Stimulated activated naive CD8-positive, alpha-beta T cell treated with anti-CD3 and anti-CD28 coated beads, Interleukin-15, amount 100 ng/mL, for 72 hours (primary cell): ENCODE results near the gene UPB1.
"Not testable (repeated sequence)": the region's sequence is repeated elsewhere in the genome, so short reads cannot be mapped to it uniquely, and the experiment has no call there.

Source experiments
- ATAC-seq: fragments of 150-1000 bp; cut with Tn5 transposase; 2 replicates; pipeline ENCODE4 v1.10.0; 2021; ENCODE audit warnings: mild to moderate bottlenecking, moderate library complexity
- DNase-seq, 2 donors: peaks; one replicate each; pipeline ENCODE4 v3.0.0; 2021 to 2022
- H3K27ac Mint-ChIP-seq, 2 donors: one replicate each; pipeline ENCODE4 v1.8.0; 2022; ENCODE audit warnings: mild to moderate bottlenecking in 2 of 2, mixed read lengths in 2 of 2, moderate library complexity in 2 of 2
- H3K27me3 Mint-ChIP-seq: one replicate; pipeline ENCODE4 v1.8.0; 2022; ENCODE audit warnings: mixed read lengths
- H3K4me1 Mint-ChIP-seq: one replicate; pipeline ENCODE4 v1.8.0; 2022; ENCODE audit warnings: mild to moderate bottlenecking, mixed read lengths
- H3K4me3 Mint-ChIP-seq, 2 donors: one replicate each; pipeline ENCODE4 v1.8.0; 2022; ENCODE audit warnings: mild to moderate bottlenecking in 2 of 2, mixed read lengths in 2 of 2, moderate library complexity in 1 of 2
- H3K9me3 Mint-ChIP-seq, 2 donors: one replicate each; pipeline ENCODE4 v1.8.0; 2022; ENCODE audit warnings: mixed read lengths in 2 of 2

UPB1 gene

GRCh38 chr22:24466716-24467328 lies 28.3 kb upstream of the UPB1 start:
- Mint-ChIP-seq H3K4me1 (peaks cover 23% of the 10 kb centered on the region), H3K4me3 (no peak overlapping the region), H3K27me3 (no peaks in the 10 kb centered on the region), H3K9me3 (no peaks in the 10 kb centered on the region), H3K27ac (no peak overlapping the region)
- DNase-seq (no peak), ATAC-seq (no peak)

GRCh38 chr22:24467340-24467739 lies 27.8 kb upstream of the UPB1 start:
- Mint-ChIP-seq H3K9me3 (no peaks in the 10 kb centered on the region), H3K27ac (no peak overlapping the region), H3K27me3 (no peaks in the 10 kb centered on the region), H3K4me3 (no peak overlapping the region), H3K4me1 (peaks cover 23% of the 10 kb centered on the region)
- DNase-seq (no peak), ATAC-seq (no peak)

- no peak overlapping the region for H3K4me3 Mint-ChIP-seq
- no peak for DNase-seq
- peak overlapping the region in 1 of 2 donors; percentile 60 for H3K27ac Mint-ChIP-seq
- peaks cover 9% of the 10 kb centered on the region for H3K4me1 Mint-ChIP-seq
- H3K9me3 Mint-ChIP-seq = no peaks in the 10 kb centered on the region
- ATAC-seq = no peak
- H3K27me3 Mint-ChIP-seq = no peaks in the 10 kb centered on the region
Observed at GRCh38 chr22:24471570-24471969, 23.6 kb upstream of the UPB1 start.

- Mint-ChIP-seq H3K27ac (no peak overlapping the region), H3K27me3 (no peaks in the 10 kb centered on the region), H3K4me1 (no peaks in the 10 kb centered on the region), H3K9me3 (no peaks in the 10 kb centered on the region), H3K4me3 (no peak overlapping the region)
- DNase-seq (no peak), ATAC-seq (no peak)
Observed at GRCh38 chr22:24473284-24473683, 21.8 kb upstream of the UPB1 start.

- Mint-ChIP-seq H3K4me1 (no peaks in the 10 kb centered on the region), H3K9me3 (no peaks in the 10 kb centered on the region), H3K27ac (no peak overlapping the region), H3K27me3 (no peaks in the 10 kb centered on the region), H3K4me3 (no peak overlapping the region)
- DNase-seq = no peak
- ATAC-seq = no peak
Observed at GRCh38 chr22:24474221-24474620, 20.9 kb upstream of the UPB1 start.

- Mint-ChIP-seq H3K27ac (no peak overlapping the region), H3K4me3 (no peak overlapping the region), H3K4me1 (no peaks in the 10 kb centered on the region), H3K27me3 (no peaks in the 10 kb centered on the region), H3K9me3 (no peaks in the 10 kb centered on the region)
- DNase-seq (no peak), ATAC-seq (no peak)
Observed at GRCh38 chr22:24474649-24475255, 20.4 kb upstream of the UPB1 start.

- no peaks in the 10 kb centered on the region for H3K27me3 Mint-ChIP-seq
- H3K4me3 Mint-ChIP-seq = no peak overlapping the region
- H3K9me3 Mint-ChIP-seq = no peaks in the 10 kb centered on the region
- DNase-seq = no peak
- no peak overlapping the region for H3K27ac Mint-ChIP-seq
- peaks cover 10% of the 10 kb centered on the region for H3K4me1 Mint-ChIP-seq
- ATAC-seq = no peak
Observed at GRCh38 chr22:24481641-24482040, 13.5 kb upstream of the UPB1 start.

GRCh38 chr22:24482575-24482974 lies 12.6 kb upstream of the UPB1 start:
- Mint-ChIP-seq H3K4me3 (no peak overlapping the region), H3K27ac (peak overlapping the region in 1 of 2 donors; percentile 66), H3K27me3 (no peaks in the 10 kb centered on the region), H3K9me3 (no peaks in the 10 kb centered on the region), H3K4me1 (peaks cover 10% of the 10 kb centered on the region)
- no peak for DNase-seq
- no peak for ATAC-seq

DNA sequence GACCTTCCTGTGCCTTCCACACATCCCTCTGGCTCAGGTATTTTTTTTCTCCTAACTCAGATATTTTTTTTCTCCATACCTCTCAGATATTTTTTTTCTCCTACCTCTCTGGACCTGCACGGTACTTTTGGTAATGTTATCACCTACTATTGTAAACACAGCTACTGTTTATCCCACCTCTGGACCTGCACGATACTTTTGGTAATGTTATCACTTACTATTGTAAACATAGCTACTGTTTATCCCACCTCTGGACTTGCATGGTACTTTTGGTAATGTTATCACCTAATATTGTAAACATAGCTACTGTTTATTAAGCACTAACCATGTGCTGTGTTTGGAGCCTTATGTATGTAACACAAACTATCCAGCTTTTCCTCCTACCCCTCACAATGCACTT lies 12.1 kb upstream of the UPB1 start:
- DNase-seq = no peak
- Mint-ChIP-seq H3K9me3 (no peaks in the 10 kb centered on the region), H3K4me1 (peaks cover 10% of the 10 kb centered on the region), H3K27me3 (no peaks in the 10 kb centered on the region), H3K27ac (peak overlapping the region in 1 of 2 donors; percentile 66), H3K4me3 (no peak overlapping the region)
- ATAC-seq = no peak

- Mint-ChIP-seq H3K27me3 (no peaks in the 10 kb centered on the region), H3K27ac (no peak overlapping the region)
- no peak for DNase-seq
Observed at GRCh38 chr22:24483976-24484545, 11.1 kb upstream of the UPB1 start.

DNA sequence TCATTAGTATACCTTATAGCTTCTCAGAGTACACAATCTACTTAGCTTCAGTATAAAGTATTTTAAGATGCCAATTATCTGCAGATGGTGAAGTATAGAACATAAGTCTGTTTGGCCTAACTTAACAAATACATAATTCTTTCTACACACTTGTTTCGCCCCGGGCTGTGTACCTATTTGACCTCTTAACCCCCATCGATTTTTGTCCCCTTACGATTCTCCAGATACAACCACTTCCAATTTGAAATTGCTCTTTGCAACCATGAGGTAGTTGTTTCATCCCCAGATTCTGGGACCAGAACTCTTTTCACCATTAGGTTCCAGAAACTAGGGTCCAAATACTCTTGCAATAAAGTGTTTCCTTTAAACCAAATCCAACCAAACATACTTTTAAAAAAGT lies 10.0 kb upstream of the UPB1 start:
- Mint-ChIP-seq H3K4me3 (no peak overlapping the region), H3K9me3 (no peaks in the 10 kb centered on the region), H3K27ac (no peak overlapping the region), H3K4me1 (peaks cover 10% of the 10 kb centered on the region), H3K27me3 (no peaks in the 10 kb centered on the region)
- no peak for DNase-seq
- no peak for ATAC-seq

More at GRCh38 chr22:24483976-24484545, 11.1 kb upstream of the UPB1 start:
- Mint-ChIP-seq H3K4me3 (no peak overlapping the region), H3K4me1 (peaks cover 10% of the 10 kb centered on the region), H3K9me3 (no peaks in the 10 kb centered on the region)
- no peak for ATAC-seq

DNA sequence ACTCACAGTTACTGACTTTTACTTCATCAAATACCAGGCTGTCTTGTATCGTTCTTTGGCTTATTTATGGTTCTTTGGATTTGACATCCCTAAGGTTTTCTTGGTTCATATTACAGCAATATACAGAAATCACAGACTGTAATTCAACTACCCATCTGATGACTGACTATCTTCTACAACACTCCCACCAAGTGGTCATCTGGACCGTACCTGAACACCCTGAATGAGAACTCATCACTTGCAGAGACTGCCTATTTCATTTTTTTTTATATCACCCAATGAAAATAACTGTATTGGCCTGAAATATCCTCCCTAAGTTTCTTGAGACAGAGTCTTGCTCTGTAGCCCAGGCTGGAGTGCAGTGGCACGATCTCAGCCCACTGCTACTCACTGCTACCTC lies 9.5 kb upstream of the UPB1 start:
- H3K9me3 Mint-ChIP-seq = no peaks in the 10 kb centered on the region
- ATAC-seq (peak; percentile 69), DNase-seq (no peak)
- no peak overlapping the region for H3K27ac Mint-ChIP-seq
- no peak overlapping the region for H3K4me3 Mint-ChIP-seq
- peaks cover 10% of the 10 kb centered on the region for H3K4me1 Mint-ChIP-seq
- H3K27me3 Mint-ChIP-seq = no peaks in the 10 kb centered on the region

DNA sequence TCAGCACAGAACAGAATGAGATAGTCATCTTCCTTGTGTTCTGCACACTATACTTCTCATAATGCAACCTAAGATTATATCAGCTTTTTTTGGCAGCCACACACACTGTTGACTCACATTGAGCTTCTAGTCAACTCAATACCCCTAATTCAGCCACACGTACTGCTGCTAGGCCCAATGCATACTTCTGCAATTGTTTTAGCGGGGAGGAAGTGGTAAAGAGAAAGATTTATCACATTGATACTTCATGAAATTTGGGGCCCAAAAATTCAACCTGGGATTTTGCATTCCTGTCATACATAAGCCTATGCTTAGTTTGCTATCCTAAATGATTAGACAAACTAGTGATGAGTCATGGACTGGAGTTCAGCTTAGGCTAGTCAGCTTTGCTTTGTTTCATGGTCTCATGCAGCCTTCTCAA lies 8.6 kb upstream of the UPB1 start:
- Mint-ChIP-seq H3K27ac (no peak overlapping the region), H3K9me3 (no peaks in the 10 kb centered on the region), H3K4me3 (no peak overlapping the region), H3K27me3 (no peaks in the 10 kb centered on the region), H3K4me1 (peaks cover 10% of the 10 kb centered on the region)
- ATAC-seq (peak; percentile 81), DNase-seq (no peak)

DNA sequence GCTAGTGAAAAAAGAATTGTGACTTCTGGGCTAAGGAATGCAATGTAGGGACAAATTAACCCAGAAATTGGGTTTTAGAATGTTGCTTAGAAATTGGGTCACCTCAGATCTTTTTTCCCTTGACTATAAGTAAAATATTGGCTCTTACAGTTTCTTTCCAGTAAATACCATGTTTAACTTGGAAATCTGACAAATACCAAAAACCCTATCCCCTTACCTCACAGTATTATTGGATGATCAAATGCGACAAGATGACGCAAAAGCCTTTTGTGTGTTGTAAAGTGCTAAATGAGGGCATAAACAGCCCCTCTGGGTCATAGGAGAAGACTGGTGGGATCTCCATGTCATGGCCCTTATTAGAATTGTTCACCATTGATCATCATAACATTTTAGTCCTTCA lies 6.1 kb upstream of the UPB1 start:
- no peaks in the 10 kb centered on the region for H3K9me3 Mint-ChIP-seq
- H3K27ac Mint-ChIP-seq = no peak overlapping the region
- H3K4me3 Mint-ChIP-seq = no peak overlapping the region
- no peak for DNase-seq
- H3K27me3 Mint-ChIP-seq = peaks cover 9% of the 10 kb centered on the region
- no peaks in the 10 kb centered on the region for H3K4me1 Mint-ChIP-seq
- ATAC-seq = no peak

GRCh38 chr22:24489434-24489833 lies 5.7 kb upstream of the UPB1 start:
- peaks cover 13% of the 10 kb centered on the region for H3K27me3 Mint-ChIP-seq
- not testable (repeated sequence) for ATAC-seq, DNase-seq, H3K4me3 Mint-ChIP-seq, H3K9me3 Mint-ChIP-seq, H3K27ac Mint-ChIP-seq, H3K4me1 Mint-ChIP-seq

DNA sequence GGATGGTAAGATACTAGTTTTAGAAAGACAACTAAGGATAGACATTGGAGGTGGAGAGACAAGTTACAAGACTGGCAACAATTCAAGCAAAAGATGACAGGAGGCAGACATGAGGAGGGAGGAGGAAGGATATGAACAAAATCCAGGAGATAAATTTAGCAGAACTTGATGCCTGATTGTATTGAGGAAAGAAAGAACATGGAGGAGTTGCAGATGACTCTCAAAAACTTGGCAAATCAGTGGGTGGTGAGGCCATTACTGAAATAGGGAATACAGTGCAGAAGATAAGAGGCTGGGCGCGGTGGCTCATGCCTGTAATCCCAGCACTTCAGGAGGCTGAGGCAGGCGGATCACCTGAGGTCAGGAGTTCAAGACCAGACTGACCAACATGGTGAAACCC lies 2.7 kb upstream of the UPB1 start:
- Mint-ChIP-seq H3K9me3 (no peaks in the 10 kb centered on the region), H3K4me3 (no peak overlapping the region), H3K4me1 (peaks cover 3% of the 10 kb centered on the region), H3K27ac (no peak overlapping the region), H3K27me3 (peaks cover 38% of the 10 kb centered on the region)
- DNase-seq = no peak
- no peak for ATAC-seq

DNA sequence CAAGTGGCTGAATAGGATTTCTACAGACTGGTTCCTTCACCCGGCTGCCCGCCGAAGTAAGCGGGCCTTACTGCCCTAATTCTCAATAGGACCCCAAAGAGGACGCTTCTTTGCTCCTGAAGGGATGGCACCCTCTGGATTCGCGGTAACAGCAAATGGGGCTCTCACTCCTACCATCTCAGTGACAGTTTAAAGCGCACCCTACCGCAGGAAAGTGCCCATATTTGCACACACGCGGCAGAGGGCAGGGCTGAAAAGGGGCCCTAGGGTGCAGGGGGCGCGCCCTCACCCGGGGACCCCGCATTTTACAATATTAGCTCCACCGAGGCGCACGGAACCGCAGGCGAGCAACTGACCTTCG lies 985 bp upstream of the UPB1 start:
- Mint-ChIP-seq H3K4me1 (peaks cover 18% of the 10 kb centered on the region), H3K9me3 (no peaks in the 10 kb centered on the region), H3K27ac (no peak overlapping the region), H3K4me3 (no peak overlapping the region), H3K27me3 (peaks cover 38% of the 10 kb centered on the region)
- DNase-seq (no peak), ATAC-seq (no peak)
